H1 (cell line): ENCODE results near the gene OCRL. TPM values are rescaled to one million over a fixed set of nuclear protein-coding genes. Genes with fewer than 3 reads are reported as not detected.

Experiments
- CBX8 ChIP-seq: fragments of 300-800, 300-1000 bp; sonication (generic); IDR thresholded peaks from 2 replicates; pipeline ENCODE4 v1.7.1; 2016; ENCODE audit warnings: low read depth, low read length, borderline replicate concordance
- CHD2 ChIP-seq: IDR thresholded peaks from 2 replicates; pipeline ENCODE4 v1.6.1; 2012; ENCODE audit warnings: low read length, improper control_type of control experiment
- KDM5A ChIP-seq: fragments of 200-600 bp; IDR thresholded peaks from 2 replicates; pipeline ENCODE4 v1.7.1; 2012; ENCODE audit warnings: mild to moderate bottlenecking, low read length, inconsistent platforms, mixed read lengths
- MAX ChIP-seq: IDR thresholded peaks from 2 replicates; pipeline ENCODE4 v1.6.1; 2012; ENCODE audit warnings: inconsistent platforms
- SAP30 ChIP-seq: fragments of 300-600 bp; sonication (generic); IDR thresholded peaks from 2 replicates; pipeline ENCODE4 v1.7.1; 2012; ENCODE audit warnings: low read length, moderate library complexity, mild to moderate bottlenecking, inconsistent platforms; ENCODE audit not compliant: insufficient read depth, insufficient replicate concordance
- SP2 ChIP-seq: IDR thresholded peaks from 2 replicates; pipeline ENCODE4 v1.6.1; 2012; ENCODE audit warnings: mild to moderate bottlenecking, low read length, inconsistent platforms
- USF2 ChIP-seq: IDR thresholded peaks from 2 replicates; pipeline ENCODE4 v1.6.1; 2011; ENCODE audit warnings: low read length, improper control_type of control experiment
- polyA plus RNA-seq, 7 experiments: library from polyadenylated mRNA; depleted of rRNA in 3 of 7; stranded (reverse) in 5 of 7; unstranded in 2 of 7; fragments of >200 nt in 5 of 7; fragments of 200-250 nt in 2 of 7; gene quantifications; 1 replicate in 5 of 7; 2 replicates in 1 of 7; 4 replicates in 1 of 7; pipeline versions ENCODE4 v1.2.1 to v1.2.3, GENCODE V29; 2011 to 2013; ENCODE audit warnings: missing spikeins in 2 of 7, mixed read lengths in 2 of 7
- total RNA-seq: library from RNA; stranded (reverse); fragmentation: NEBNext Ultra II Directional; extraction: Animal tissue kit (Norgen Biotek cat#: 25700); gene quantifications from 2 replicates; pipeline ENCODE4 v1.2.1, GENCODE V29; 2021

The OCRL gene
- total and polyA plus RNA-seq, 2 of the 8 experiments (the other 6 are each of a cell fraction or from before 2014, with no cell fraction given) = 12.7 to 15.1 TPM

- TF ChIP-seq USF2 = no peak
- no peak for TF ChIP-seq CHD2
- no peak for TF ChIP-seq SAP30
- TF ChIP-seq CBX8 = no peak
- TF ChIP-seq MAX = no peak
- TF ChIP-seq KDM5A = no peak
- no peak for TF ChIP-seq SP2
Measured at GRCh38 chrX:129511689-129512088, 28.4 kb upstream of the OCRL start (continued).
